NCI-H1092 (cell line): ENCODE results near the gene ZFHX2.
"Not testable (repeated sequence)": the region's sequence is repeated elsewhere in the genome, so short reads cannot be mapped to it uniquely, and the experiment has no call there.

Experiments used
- DNase-seq: peaks from one replicate; lab custom pipeline; 2025; lab: John Stamatoyannopoulos, UW

The ZFHX2 gene

DNA sequence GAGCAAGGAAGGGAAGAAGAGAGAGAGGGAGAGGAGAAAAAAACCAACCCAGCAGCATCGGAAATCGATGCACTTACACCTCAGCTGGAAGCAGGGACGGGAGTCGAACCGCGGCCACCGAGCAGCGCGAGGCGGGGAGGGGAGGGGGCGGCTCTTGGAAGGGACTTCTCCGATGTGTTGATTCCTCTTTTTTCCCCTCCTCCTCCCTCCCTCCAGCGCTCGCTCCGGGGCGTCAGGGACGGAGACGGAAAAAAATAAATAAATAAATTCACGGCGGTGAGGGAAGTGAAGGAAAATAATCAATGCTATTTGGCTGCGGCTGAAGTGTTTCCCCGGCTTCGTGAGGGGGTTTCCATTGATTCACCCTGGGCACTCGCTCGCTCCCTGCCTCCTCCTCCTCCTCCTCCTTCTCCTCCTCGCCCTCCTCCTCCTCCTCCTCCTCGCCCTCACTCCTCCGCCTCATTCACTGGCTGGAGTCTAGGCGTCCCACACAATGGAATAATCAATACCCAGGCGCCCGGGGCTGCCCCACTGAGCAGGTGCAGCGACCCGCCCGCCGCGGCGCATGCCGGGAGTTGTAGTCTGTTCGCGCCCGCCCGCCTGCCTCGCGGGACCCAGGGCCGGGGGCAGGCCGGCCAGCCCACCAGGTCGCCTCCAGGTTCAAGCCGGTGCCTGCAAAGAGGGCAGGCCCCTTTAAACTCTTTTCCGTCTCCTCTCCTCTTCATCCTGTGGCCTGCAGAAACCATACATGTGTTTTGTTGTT is at the start of gene ZFHX2:
Gene ZFHX2, minus strand, starts transcription at position 500 of the 763 bp plus-strand sequence. CDS start 16,440 bp downstream, outside the sequence.
- DNase-seq = peak; percentile 91

DNA sequence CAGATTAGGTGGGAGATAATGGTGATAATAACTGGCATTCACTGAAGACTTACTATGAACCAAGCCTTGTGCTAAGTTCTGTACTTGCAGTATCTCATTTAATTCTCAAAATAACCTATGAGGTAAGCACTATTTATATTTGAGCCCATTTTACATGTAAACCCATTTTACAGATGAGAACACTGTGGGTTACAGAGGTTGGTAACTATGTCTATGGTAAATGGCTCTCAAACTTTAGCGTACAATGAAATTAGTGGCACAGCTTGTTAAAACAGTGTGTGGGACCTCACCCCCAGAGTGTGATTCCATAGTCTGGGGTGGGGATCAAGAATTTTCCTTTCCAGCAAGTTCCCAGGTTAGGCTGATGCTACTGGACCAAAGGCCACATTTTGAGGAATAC is 49.2 kb upstream of the ZFHX2 start:
- no peak for DNase-seq

DNA sequence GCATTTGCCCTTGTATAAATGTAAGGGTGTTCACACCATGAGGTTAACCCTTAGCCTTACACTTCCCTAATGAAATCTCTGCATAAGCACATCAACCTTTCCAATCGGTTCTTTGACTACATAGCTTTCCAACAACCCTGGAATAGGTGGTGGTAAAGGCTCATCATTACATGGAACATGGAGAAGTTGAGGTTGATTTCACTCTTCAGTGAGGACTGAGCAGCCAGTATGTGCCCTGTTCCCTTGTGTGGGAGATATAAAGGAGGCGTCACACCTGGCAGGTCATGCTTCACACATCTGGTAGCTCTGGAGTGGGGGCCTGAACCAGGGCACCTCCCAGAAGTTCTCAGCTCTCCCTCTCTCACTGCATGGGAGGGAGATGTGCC is 48.8 kb upstream of the ZFHX2 start:
- DNase-seq = no peak

DNA sequence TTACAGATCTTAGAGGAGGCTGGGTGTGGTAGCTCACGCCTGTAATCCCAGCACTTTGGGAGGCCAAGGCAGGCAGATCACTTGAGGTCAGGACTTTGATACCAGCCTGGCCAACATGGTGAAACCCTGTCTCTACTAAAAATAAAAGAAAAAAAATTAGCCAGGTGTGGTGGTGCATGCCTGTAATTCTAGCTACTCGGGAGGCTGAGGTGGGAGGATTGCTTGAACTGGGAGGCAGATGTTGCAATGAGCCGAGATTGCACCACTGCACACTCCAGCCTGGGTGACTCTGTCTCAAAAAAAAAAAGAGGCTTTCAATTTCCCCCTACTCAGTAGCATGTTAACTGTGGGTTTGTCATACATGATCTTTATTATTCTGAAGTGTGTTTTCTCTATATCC is 42.6 kb upstream of the ZFHX2 start:
- not testable (repeated sequence) for DNase-seq

DNA sequence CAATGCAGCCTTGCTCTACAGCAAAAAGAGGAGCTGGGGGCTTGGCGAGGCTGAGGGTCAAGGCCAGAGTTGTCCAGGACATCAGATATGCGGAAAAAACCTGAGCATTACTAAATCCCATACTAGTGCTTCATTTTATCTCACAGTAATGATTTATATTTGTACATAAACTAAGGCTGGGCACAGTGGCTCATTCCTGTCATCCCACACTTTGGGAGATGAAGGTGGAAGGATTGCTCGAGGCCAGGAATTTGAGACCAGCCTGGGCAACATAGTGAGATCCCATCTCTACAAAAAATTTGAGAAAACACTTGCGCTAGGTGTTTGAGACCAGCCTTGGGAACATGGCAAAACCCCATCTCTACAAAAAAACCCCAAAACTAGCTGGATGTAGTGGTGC is 38.6 kb upstream of the ZFHX2 start:
- no peak for DNase-seq

DNA sequence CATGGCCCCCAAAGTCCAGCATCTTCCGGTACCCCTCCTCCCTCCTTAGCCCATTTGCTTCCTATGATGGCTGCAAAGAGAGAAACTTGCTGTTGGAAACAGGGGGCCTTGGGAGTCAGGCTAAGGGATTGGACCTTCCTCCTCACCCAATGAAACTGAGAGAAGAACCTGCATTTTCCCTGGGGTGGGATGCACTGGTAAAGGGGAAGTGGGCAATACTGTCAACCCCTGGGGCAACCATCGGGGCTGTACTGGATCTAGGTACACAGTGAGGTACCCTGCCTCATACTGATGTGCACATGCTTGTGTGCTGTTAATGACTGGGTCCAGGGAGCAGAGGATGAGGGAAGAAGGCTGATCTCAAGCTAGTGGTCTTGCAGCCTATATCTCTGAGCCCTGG is 38.0 kb upstream of the ZFHX2 start:
- DNase-seq = no peak

DNA sequence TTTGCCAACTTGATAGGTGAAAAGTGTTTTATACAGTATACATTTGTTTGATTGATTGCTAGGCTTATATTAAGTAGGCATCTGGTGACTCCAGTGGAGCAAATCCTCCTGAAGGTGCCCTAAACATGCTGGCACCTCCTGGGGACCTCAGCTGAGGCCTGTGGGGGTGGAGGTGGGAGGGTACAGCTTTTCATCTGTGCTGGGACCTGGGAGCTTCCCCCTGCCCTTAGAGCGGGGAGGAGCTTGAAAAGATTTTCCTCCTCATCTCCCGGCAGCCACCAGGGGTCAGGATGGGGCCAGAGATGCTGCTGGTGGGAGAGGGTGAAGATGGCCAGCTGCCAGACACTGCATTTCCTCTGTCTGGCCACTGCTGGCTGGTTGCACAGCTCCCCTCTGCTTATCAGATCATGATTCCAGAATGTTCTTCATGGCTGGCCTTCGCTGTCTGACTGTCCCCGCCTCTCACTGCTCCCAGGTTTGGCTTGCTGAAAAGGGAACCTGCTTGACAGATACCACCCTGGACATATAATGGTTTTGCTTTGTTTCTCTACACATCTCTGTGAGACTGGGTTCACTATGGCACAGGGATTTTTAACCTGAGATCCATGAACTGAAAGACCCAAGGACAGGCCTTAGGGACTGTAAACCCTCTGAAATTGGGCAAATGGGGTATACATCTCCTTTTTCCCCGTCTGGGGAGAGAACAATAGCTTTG is 37.5 kb upstream of the ZFHX2 start:
- DNase-seq = peak; percentile 92

DNA sequence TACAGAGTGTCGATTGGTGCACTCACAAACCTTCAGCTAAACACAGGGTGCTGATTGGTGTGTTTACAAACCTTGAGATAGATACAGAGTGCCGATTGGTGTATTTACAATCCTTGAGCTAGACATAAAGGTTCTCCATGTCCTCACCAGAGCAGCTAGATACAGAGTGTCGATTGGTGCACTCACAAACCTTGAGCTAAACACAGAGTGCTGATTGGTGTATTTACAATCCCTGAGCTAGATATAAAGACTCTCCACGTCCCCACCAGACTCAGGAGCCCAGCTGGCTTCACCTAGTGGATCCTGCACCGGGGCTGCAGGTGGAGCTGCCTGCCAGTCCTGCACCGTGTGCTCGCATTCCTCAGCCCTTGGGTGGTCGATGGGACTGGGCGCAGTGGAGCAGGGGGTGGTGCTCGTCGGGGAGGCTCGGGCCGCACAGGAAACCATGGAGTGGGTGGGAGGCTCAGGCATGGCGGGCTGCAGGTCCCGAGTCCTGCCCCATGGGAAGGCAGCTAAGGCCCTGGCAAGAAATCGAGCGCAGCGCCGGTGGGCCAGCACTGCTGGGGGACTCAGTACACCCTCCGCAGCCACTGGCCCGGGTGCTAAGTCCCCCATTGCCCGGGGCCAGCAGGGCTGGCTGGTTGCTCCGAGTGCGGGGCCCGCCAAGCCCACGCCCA is 33.1 kb upstream of the ZFHX2 start:
- not testable (repeated sequence) for DNase-seq

DNA sequence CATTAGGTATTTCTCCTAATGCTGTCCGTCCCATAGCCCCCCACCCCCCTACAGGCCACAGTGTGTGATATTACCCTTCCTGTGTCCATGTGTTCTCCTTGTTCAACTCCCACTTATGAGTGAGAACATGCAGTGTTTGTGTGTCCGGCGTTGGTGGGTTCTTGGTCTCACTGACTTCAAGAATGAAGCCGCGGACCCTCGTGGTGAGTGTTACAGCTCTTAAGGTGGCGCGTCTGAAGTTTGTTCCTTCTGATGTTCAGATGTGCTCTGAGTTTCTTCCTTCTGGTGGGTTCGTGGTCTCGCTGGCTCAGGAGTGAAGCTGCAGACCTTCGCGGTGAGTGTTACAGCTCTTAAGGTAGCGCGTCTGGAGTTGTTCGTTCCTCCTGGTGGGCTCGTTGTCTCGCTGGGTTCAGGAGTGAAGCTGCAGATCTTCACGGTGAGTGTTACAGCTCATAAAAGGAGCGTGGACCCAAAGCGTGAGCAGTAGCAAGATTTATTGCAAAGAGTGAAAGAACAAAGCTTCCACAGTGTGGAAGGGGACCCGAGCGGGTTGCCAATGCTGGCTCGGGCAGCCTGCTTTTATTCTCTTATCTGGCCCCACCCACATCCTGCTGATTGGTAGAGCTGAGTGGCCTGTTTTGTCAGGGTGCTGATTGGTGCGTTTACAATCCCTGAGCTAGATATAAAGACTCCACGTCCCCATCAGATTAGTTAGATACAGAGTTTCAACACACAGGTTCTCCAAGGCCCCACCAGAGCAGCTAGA is 32.4 kb upstream of the ZFHX2 start:
- DNase-seq = not testable (repeated sequence)

DNA sequence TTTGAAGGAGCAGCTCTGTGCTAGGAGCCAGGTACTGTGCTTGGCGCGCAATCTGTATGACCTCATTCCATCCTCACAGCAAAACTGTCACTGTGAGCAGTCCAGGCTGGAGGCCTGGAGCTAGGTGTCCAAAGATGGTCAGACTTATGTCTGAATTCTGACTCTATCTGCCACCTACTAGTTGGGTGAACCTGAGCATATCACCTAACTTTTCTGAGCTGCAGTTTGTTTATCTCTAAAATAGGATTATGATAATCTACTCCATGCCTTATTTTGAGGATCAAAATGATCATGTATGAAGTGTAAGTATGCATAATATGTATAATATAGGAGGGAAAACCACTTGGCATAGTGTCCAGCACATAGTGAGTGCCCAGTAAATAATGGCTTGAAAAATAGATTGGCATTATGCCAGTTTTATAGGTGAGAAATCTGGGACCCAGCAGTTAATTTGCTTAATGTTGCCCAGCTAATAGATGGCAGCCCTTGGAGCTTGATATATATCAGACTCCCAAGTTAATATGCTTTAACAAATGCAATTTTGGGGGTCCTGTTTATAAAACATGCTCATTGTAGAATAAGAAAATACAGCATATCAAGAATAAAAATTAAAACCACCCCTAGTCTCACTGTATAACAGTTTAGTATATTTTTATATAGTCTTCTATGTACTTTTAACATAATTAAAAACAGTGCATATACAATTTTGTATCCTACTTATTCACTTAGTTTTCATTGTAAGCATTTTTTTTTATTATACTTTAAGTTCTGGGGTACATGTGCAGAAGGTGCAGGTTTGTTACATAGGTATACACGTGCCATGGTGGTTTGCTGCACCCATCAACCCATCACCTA is 31.6 kb upstream of the ZFHX2 start:
- no peak for DNase-seq

DNA sequence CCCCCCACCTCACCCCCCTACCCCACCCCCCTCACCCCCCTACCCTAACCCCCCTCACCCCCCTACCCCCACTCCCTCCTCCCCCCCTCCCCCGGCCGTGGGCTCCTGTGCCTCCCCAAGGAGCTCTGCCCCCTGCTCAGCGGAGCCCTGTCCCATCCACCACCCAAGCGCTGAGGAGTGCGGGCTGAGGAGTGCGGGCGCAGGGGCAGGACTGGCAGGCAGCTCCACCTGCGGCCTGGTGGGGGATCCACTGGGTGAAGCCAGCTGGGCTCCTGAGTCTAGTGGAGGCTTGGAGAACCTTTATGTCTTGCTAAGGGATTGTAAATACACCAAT is 29.4 kb upstream of the ZFHX2 start:
- no peak for DNase-seq

DNA sequence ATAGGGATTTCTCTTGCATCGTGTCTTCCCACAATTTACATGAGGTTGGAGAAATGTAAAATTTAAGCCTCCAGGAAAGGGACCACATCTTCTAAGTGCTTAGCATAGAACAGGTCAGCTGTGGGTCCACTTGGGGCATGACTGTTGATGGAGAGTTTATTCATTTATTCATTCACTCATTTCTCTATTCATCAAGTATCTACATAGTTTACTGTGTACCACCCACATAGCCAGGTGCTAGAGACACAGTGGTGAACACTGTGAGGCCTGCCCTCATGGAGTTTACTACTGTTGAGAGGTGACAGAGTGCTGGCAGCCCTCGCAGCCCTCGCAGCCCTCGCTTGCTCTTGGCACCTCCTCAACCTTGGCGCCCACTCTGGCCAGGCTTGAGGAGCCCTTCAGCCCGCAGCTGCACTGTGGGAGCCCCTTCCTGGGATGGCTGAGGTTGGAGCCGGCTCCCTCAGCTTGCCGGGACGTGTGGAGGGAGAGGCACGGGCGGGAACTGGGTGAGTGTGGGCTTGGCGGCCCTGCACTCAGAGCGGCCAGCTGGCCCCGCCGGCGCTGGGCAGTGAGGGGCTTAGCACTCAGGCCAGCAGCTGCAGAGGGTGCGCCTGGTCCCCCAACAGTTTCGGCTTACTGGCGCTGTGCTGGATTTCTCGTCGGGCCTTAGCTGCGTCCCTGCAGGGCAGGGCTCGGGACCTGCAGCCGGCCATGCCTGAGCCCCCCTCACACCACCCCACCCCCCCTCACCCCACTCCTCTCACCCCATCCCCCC is 28.8 kb upstream of the ZFHX2 start:
- DNase-seq = no peak

DNA sequence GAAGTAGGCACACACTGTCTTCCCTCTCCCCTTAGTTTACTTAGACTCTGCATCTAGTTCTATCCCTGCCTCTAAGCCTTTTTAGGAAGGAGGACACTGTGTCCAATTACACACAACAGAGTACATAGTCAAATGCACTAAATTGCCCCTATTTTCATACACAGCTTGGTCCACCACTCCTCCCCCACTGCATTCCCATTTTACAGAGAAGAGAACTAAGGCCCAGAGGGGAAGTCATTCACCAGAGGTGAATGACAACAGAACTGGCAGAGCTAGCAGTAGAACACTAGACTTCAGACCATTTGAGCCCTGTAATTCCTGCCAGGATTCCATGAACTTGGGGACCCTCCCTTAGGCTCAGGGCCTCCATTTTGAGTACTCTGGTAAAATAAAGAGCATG is 28.2 kb upstream of the ZFHX2 start:
- no peak for DNase-seq

DNA sequence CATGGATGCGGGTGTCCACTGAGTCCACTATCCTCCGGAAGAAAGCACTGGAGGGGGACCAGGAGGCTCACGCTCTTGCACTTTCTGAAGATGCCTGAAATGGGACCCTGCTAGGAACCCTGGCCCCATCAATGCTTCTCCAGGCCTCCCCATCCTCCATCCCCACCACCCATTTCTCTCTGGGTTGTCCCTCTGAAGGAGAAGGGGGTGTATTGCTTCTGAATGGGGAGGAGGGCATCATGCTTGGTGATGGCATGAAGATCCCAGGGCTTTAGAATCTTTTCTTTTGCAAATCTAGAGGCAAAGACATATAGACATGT is 27.7 kb upstream of the ZFHX2 start:
- DNase-seq = no peak

DNA sequence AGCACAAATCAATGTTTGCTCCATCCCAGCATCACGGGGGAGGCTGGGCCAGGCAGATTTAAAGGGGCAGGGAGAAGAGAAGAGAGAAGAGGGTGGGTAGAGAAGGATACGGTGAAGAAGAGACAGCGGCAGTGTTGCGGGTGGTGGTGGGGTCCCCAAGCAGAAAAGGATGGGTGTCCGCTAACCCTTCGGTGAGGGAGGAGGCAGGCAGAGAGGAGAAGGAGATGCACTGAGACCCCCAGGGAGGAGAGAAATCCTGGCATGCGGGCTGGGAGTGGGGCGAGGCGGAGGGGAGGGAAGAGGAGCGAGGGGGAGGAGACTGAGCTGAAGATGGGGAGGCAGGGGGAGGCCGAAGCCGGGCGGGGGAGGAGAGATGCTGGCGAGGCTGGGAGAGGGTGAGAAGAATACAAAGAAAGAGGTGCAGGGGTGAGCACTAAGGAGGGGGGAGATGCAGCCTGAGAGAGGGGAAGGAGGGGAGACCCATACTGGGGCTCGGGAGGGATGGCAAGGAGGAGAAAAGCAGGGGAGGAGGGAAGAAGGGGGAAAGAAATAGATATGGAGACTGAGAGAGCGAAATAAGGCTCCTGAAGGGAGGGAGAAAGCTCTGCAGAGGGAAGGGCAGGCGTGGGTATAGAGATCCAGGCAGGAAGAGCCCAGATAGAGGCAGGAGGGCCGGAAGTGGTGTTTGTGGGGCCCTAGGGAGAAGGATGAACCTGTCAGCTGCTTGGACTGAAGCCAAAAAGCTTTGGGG is 27.2 kb upstream of the ZFHX2 start, which contains the start of gene JPH4:
Gene JPH4, minus strand, starts transcription at position 231 of the 751 bp plus-strand sequence. CDS start 1,337 bp downstream, outside the sequence.
- peak; percentile 43 for DNase-seq

DNA sequence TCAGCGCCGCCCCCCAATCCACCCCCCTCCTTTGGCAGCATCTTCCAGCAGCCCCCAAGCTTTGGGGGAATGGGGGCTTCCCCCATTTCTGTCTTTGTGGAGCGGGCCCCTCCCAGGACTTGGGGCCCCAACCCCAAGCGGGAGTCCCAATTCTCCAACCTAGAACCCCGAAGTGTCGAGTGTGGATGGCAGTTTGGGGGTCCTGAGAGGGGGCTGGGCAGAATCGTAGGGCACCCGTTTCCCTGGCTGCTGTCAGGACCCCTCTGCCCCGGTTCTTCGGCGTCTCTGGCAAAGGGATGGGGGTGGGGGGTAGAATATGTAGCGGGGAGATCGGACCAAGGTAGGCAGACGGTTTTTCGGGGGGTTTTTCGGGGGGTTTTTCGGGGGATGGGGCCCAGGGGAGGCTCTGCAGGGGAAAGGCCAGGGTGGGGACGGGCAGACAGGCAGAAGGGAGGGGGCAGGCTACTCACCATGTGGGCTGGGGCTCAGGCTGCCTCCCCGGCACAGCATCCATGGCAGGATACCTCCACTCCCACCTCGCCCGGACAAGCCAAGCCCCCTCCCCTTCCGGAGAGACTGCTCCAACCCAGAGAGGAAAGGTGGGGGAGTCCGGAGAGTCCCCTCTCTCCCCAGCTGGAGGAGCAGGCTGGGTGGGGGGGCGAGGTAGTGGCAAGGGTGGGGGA is 26.3 kb upstream of the ZFHX2 start:
- no peak for DNase-seq

DNA sequence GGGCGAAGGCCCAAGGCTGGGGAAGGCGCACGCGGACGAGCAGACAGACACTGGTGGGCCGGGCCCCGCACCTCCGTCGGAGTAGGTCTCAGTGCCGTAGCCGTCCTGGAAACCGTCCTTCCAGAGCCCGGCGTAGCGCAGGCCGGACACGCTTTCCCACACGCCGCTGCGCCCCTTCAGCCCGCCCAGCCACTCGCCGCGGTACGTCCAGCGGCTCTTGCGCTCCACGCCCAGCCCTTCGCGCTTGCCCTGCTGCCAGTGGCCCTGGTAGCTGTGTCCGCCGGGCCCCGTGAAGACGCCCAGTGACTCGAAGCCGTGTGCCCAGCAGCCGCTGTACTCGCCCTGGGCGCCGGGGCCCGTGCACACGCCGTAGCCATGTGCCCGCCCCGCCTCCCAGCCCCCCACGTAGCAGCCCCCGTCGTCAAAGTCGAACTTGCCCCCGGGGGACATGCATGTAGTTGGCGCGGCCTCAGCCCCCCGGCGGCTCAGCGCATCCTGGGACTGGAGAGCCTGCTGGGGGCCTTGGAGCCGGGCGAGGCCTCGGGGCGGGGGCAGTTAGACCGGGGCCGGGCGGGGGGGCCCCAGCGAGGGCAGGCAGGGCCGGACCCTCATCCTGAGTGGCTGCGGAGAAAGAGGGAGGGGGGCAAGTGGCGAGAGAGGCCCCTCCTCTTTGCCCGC is 25.6 kb upstream of the ZFHX2 start:
- no peak for DNase-seq

DNA sequence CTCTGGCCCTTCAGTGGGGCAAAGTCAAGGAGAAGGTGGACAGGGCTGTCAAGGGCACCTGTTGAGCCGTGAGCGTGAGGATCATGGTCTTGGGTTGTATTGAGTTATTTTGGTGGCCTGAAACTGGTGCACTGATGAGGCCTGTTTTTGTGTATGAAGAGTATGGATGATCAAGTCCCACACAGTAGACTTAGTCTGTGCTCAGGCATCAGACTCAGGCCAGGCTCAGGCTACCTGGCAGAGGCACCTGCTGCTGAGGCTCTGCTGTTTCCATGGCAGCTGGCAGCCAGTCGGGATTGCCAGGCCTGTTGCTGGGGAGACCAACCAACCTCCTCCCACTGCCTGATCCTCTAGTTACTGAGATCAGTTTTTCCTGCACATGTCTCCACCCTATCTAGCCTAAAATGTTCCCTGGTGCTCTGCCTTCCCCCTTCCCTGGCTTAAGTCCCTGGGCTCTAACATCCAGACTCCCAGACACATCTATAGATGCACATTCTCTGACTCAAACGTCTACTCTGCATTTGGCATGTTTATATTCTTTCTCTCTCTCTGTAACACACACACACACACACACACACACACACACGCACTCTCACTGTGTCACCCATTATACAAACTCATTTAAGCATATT is 21.9 kb upstream of the ZFHX2 start:
- no peak for DNase-seq
